Ecto neural progenitor cell (in vitro differentiated cells): ENCODE results near the gene DNAAF1.
"Not testable (repeated sequence)": the region's sequence is repeated elsewhere in the genome, so short reads cannot be mapped to it uniquely, and the experiment has no call there.

Experiments used
- DNase-seq: peaks from one replicate; pipeline ENCODE4 v3.0.0-alpha.2; 2018; ENCODE audit warnings: low spot score

DNAAF1 gene

GRCh38 chr16:84212154-84212553 is 67.0 kb downstream of the DNAAF1 start:
- DNase-seq, result no peak

DNA sequence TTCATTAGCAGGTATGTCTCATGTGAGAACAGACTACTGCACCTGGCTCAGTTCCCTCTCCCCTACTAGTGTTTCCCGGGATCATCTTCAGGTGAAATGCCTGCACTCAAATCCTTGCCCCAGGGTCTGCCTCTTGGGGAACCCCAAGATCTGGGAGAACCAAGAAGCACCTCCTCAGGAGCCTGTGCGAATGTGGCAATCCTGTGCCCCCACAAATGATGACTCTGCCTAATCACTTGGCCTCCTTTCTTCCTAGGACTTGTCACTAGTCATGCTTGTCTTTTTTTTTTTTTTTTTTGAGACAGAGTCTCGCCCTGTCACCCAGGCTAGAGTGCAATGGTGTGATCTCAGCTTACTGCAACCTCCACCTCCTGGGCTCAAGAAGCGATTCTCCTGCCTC is 67.5 kb downstream of the DNAAF1 start:
- DNase-seq, result no peak

DNA sequence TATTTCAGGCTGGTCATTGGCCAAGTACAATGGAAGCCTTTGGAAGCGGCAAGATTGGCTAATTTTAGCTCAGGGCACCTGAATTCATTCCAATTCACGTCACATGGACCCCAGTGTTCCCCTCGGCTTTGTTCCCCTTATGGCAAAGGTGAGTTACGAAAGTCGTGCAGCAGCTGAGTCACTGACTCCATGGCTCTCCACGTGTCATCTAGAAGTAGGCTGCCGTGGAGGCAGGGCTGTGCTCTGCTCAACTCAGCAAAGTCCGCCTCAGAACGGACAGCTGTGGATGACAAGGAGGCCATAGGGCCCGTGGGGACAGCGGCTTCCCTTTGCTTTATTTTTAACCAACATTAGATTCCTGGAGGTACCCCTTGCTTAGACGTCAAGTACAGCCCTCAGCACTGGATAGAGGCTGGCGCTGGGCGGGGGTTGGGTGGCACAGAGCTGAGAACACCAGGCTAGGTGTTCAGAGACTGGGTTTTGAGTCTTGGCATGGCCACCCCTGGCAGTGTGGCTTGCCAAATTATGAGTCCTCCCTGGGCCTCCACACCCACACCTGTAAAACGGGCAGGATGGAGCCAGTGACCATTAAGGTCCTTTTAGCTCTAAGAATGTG is 69.5 kb downstream of the DNAAF1 start:
- DNase-seq, result no peak

GRCh38 chr16:84215531-84215930 is 70.4 kb downstream of the DNAAF1 start:
- no peak for DNase-seq

- not testable (repeated sequence) for DNase-seq
Observed at GRCh38 chr16:84216144-84216543, 71.0 kb downstream of the DNAAF1 start.

DNA sequence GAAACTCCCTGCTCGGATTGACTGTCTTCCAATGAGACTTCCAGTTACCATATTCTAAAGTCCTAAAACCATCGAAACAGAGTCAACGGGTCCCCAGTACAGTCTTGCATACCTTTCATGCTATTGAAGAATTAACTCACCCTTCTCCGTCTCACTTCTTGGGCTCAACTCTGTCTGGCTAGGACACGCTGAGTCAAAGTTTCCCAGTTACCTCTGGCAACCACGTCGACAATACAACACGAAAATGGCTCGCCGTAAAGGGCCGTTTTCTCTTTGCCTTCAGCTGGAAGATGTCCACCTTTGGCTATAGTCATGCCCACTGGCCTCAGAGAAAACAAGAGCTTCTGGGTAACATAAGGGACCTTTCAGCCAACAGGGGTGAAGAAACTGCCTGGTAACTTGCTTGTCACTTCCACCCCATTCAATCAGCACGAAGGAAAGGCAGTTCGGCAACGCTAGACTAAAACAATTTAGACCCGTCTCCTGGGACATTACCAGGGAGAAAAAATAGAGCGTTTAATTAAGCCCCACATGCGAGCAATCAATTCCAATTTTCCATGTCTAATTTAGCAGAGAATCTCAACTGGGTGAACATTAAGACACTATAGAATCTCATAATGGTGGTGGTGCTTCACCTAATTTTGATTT is 73.2 kb downstream of the DNAAF1 start:
- DNase-seq, result no peak

- DNase-seq, result no peak
Observed at GRCh38 chr16:84218956-84219355, 73.8 kb downstream of the DNAAF1 start.

DNA sequence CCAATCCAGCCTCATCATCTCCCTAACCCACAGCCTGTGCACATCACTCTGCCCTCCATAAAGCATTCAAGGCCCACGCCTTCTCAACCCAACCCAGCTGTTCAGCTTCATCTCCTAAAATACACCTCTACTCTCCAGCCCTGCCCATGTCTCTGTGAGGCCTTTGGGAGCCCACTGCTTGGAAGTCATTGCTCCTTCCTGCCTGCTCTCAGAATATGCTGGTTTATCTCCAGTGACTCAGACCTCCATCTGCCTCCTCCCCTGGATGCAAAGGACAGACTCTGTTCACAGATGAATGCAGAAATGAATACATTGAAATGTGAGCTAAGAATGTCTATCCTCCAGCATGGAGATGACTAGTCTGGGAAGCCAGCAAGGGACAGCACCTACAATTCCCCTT is 75.7 kb downstream of the DNAAF1 start:
- no peak for DNase-seq

DNA sequence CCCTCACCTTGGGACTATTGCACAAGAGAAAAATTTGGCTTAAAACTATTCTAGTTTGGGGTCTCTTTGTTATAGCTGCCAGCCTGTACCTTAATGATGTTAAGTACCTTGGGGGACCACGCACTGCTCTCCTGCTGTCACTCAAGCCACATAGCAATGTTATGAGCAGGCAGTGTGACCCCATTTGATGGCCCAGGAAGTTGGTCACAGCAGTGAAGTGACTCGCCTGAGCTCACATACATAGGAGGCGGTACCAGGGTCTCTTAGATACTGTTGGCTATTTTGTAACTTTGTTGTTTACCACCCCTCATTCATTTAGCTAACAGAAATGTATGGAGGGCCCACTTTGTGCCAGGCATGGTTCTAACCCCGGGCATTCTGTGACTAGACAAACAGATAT is 78.3 kb downstream of the DNAAF1 start:
- no peak for DNase-seq

- no peak for DNase-seq
Observed at GRCh38 chr16:84224554-84224953, 79.4 kb downstream of the DNAAF1 start.

- no peak for DNase-seq
Observed at GRCh38 chr16:84225126-84225525, 80.0 kb downstream of the DNAAF1 start.

DNA sequence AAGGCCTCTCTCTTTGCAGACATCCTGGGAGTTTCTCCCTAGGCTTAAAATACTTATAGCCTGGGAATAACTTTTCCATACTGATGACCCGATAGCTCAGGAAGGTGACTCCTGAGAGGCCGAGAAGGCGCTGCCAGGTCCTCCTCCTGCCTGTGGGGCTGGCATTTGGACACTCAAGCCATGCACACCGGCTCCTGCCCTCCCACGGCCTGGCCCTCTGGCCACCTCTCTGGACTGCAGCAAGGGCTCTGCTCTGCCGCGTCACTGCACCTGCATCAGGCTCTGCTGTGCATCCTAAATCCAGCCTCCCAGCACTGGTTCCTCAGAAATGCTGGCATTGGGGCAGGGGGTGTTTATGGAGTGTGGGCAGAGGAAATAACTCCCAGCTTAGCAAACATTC is 80.5 kb downstream of the DNAAF1 start:
- no peak for DNase-seq

GRCh38 chr16:84226026-84226425 is 80.9 kb downstream of the DNAAF1 start:
- DNase-seq, result no peak
